ENCODE measurements around the gene STARD3.

DNA sequence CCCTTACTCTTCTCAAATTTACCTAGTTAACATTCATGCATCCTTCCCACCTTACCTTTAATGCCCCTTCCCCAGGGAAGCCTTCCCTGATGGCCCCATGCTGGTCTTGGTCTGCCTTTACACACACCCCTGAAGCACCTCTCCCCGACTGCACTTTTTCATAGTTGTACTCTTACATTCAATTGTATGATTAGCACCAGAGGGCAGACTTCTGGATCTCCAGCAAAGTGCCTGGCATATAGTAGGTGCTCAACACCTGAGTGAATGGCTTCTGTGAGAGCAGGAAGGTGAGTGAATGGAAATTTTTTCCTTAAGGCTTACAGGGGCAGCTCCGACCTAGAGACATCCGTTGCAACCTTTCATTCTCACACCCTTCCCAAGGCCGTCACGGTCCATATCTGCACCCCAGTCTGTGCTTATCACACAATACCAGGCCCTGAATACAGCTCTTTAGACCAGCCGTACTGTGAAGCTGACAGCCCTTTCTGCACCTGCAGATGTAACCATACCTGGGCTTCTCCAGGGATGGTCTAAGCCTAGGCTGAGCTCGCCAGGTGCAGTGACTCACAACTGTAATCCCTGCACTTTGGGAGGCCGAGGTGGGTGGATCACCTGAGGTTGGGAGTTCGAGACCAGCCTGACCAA, 46.5 kb downstream of the STARD3 start:
- TF ChIP-seq, protein P1, sequence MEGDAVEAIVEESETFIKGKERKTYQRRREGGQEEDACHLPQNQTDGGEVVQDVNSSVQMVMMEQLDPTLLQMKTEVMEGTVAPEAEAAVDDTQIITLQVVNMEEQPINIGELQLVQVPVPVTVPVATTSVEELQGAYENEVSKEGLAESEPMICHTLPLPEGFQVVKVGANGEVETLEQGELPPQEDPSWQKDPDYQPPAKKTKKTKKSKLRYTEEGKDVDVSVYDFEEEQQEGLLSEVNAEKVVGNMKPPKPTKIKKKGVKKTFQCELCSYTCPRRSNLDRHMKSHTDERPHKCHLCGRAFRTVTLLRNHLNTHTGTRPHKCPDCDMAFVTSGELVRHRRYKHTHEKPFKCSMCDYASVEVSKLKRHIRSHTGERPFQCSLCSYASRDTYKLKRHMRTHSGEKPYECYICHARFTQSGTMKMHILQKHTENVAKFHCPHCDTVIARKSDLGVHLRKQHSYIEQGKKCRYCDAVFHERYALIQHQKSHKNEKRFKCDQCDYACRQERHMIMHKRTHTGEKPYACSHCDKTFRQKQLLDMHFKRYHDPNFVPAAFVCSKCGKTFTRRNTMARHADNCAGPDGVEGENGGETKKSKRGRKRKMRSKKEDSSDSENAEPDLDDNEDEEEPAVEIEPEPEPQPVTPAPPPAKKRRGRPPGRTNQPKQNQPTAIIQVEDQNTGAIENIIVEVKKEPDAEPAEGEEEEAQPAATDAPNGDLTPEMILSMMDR (IDR thresholded peaks at IDR 0.05): no peak
- TF ChIP-seq, protein P2, sequence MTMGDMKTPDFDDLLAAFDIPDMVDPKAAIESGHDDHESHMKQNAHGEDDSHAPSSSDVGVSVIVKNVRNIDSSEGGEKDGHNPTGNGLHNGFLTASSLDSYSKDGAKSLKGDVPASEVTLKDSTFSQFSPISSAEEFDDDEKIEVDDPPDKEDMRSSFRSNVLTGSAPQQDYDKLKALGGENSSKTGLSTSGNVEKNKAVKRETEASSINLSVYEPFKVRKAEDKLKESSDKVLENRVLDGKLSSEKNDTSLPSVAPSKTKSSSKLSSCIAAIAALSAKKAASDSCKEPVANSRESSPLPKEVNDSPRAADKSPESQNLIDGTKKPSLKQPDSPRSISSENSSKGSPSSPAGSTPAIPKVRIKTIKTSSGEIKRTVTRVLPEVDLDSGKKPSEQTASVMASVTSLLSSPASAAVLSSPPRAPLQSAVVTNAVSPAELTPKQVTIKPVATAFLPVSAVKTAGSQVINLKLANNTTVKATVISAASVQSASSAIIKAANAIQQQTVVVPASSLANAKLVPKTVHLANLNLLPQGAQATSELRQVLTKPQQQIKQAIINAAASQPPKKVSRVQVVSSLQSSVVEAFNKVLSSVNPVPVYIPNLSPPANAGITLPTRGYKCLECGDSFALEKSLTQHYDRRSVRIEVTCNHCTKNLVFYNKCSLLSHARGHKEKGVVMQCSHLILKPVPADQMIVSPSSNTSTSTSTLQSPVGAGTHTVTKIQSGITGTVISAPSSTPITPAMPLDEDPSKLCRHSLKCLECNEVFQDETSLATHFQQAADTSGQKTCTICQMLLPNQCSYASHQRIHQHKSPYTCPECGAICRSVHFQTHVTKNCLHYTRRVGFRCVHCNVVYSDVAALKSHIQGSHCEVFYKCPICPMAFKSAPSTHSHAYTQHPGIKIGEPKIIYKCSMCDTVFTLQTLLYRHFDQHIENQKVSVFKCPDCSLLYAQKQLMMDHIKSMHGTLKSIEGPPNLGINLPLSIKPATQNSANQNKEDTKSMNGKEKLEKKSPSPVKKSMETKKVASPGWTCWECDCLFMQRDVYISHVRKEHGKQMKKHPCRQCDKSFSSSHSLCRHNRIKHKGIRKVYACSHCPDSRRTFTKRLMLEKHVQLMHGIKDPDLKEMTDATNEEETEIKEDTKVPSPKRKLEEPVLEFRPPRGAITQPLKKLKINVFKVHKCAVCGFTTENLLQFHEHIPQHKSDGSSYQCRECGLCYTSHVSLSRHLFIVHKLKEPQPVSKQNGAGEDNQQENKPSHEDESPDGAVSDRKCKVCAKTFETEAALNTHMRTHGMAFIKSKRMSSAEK (CRISPR knock-in tag; IDR thresholded peaks at IDR 0.05; ENCODE audit: borderline replicate concordance): no peak
- no peak for TF ChIP-seq CREM (CRISPR knock-in tag; IDR thresholded peaks at IDR 0.05)
